ENCODE results near the gene PHF12. TPM values are rescaled to one million over a fixed set of nuclear protein-coding genes. Genes with fewer than 3 reads are reported as not detected.

PHF12 gene
- total RNA-seq, 1 donor from 2014 or later, result 16.8 TPM

DNA sequence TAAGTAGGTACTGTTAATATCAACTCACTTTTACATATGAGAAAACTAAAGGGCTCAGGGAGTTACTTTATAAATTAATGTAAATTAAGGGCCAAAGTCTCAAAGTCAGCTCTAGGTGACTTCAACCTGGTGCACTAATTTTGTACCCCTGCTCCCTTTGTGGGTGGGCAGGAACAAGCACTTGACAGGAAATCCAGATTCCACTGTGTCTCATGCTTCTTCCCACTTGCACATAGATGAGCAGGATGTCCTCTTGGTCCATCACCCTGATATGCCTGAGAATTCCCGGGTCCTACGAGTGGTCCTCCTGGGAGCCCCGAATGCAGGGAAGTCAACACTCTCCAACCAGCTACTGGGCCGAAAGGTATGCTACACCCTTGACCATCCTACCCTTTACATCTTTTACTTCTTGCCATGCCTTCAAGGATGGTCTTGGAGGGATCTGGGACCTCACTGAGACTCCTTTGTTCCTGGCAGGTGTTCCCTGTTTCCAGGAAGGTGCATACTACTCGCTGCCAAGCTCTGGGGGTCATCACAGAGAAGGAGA is 95.2 kb downstream of the PHF12 start:
- DNase-seq, result no peak

DNA sequence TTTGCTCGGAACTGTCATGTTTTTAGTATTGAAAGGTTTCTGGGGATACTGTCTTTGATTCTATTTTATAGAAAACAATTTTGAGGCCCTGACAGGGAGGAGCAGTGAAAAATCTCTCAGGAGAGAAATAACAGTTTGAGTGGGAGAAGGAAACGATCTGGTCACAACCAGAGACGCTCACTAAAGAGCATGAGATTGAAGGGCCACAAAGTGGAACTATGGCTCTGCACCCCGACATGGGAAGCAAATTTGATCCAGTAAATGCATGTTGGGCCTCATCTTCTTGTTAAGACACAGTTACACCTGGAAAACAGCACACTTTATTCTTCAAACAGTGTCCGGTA is 96.0 kb downstream of the PHF12 start:
- DNase-seq, result no peak

Other genes with a start within 250 kb of the PHF12 start
- 0.51 and 0.56 TPM in 2 replicates for gene PROCA1, start 239.6 kb downstream of the PHF12 start, total RNA-seq
- gene RAB34, start 233.7 kb downstream of the PHF12 start, total RNA-seq, result 25.6 and 36.9 TPM in 2 replicates
- gene RPL23A, start 231.5 kb downstream of the PHF12 start, total RNA-seq, result 777 and 912 TPM in 2 replicates
- gene TLCD1, start 225.3 kb downstream of the PHF12 start, total RNA-seq, result 0.85 and 0.93 TPM in 2 replicates
- gene NEK8, start 222.7 kb downstream of the PHF12 start, total RNA-seq, result 2.9 and 3.9 TPM in 2 replicates
- gene TRAF4, start 207.5 kb downstream of the PHF12 start, total RNA-seq, result 32.1 and 37.4 TPM in 2 replicates
- gene FAM222B, start 108.7 kb downstream of the PHF12 start, total RNA-seq, result 9.5 and 14.6 TPM in 2 replicates
- gene ERAL1, start 96.5 kb downstream of the PHF12 start, total RNA-seq, result 37.8 and 49.1 TPM in 2 replicates
- gene FLOT2, start 53.8 kb downstream of the PHF12 start, total RNA-seq, result 130 and 195 TPM in 2 replicates
- gene DHRS13, start 48.4 kb downstream of the PHF12 start, total RNA-seq, result 18.7 and 20.5 TPM in 2 replicates
- not detected in 2 replicates for gene SEZ6, start 54.5 kb upstream of the PHF12 start, total RNA-seq
- 0.93 and 3.1 TPM in 2 replicates for gene PIPOX, start 91.6 kb upstream of the PHF12 start, total RNA-seq
- 42.4 and 47.4 TPM in 2 replicates for gene MYO18A, start 228.9 kb upstream of the PHF12 start, total RNA-seq

Data from dermis blood vessel endothelial cell (primary cell).